T-cell (primary cell): ENCODE results near the gene PLCL2. TPM values are rescaled to one million over a fixed set of nuclear protein-coding genes. Genes with fewer than 3 reads are reported as not detected.

ENCODE experiments used
- ATAC-seq, 4 experiments: fragments of 200-7000 bp in 3 of 4; fragments of 150-1000 bp in 1 of 4; cut with Tn5 transposase; replicated peaks in 1 of 4; 1 replicate in 3 of 4; 2 replicates in 1 of 4; pipeline ENCODE4 v1.10.0; 2021; ENCODE audit warnings: moderate library complexity in 3 of 4, mild to moderate bottlenecking in 2 of 4, moderate number of reproducible peaks in 1 of 4
- CTCF ChIA-PET, 2 donors: fragments of 300-600 bp; sonication (Branson Sonifier 250); formaldehyde crosslinking; loops; one replicate each; lab custom pipeline; 2022; ENCODE audit warnings: antibody characterized with exemption in 2 of 2; lab: Charles Lee
- POLR2A ChIA-PET, 2 donors: fragments of 300-600 bp; sonication (Branson Sonifier 250); formaldehyde crosslinking; loops; one replicate each; lab custom pipeline; 2022; ENCODE audit warnings: antibody characterized with exemption in 2 of 2; lab: Charles Lee
- DNase-seq, 35 experiments: peaks; one replicate each; pipeline versions ENCODE4 v3.0.0 to v3.0.0-alpha.2; 2013 to 2023
- H3K27ac ChIP-seq: one replicate; pipeline ENCODE4 v1.5.1; 2013; ENCODE audit warnings: low read length
- H3K27me3 ChIP-seq, 2 experiments: replicated peaks in 1 of 2; 1 replicate in 1 of 2; 2 replicates in 1 of 2; pipeline versions ENCODE4 v1.6.1 to v1.7.0; 2013; ENCODE audit warnings: low read length in 1 of 2, mixed read lengths in 1 of 2; ENCODE audit not compliant: control insufficient read depth in 2 of 2, insufficient read depth in 2 of 2; ENCODE audit errors: extremely low read depth in 1 of 2
- H3K36me3 ChIP-seq, 2 donors: 1 replicate in 1 of 2; 2 replicates in 1 of 2; pipeline versions ENCODE4 v1.6.1 to v1.7.0; 2013; ENCODE audit warnings: low read length in 1 of 2; ENCODE audit not compliant: control insufficient read depth in 2 of 2, insufficient read depth in 1 of 2; ENCODE audit errors: extremely low read depth in 1 of 2
- H3K4me1 ChIP-seq, 2 experiments: 1 replicate in 1 of 2; 2 replicates in 1 of 2; pipeline versions ENCODE4 v1.6.1 to v1.7.0; 2013; ENCODE audit warnings: low read length in 2 of 2, mixed read lengths in 1 of 2; ENCODE audit not compliant: insufficient read depth in 2 of 2, control insufficient read depth in 1 of 2; ENCODE audit errors: extremely low read depth in 1 of 2
- H3K4me3 ChIP-seq, 2 donors: 1 replicate in 1 of 2; 2 replicates in 1 of 2; pipeline versions ENCODE4 v1.5.1 to v1.7.0; 2013; ENCODE audit warnings: mild to moderate bottlenecking in 2 of 2, low read length in 1 of 2, moderate library complexity in 1 of 2; ENCODE audit not compliant: control insufficient read depth in 1 of 2; ENCODE audit errors: extremely low read depth in 1 of 2
- H3K9me3 ChIP-seq: 2 replicates; pipeline ENCODE4 v1.7.0; 2013
- H3K27ac Mint-ChIP-seq, 2 donors: one replicate each; pipeline ENCODE4 v1.8.0; 2020 to 2021; ENCODE audit warnings: mild to moderate bottlenecking in 2 of 2, mixed read lengths in 2 of 2
- H3K27me3 Mint-ChIP-seq, 2 donors: one replicate each; pipeline ENCODE4 v1.8.0; 2021 to 2022; ENCODE audit warnings: mixed read lengths in 2 of 2
- H3K36me3 Mint-ChIP-seq: one replicate; pipeline ENCODE4 v1.8.0; 2021; ENCODE audit warnings: mixed read lengths
- H3K4me1 Mint-ChIP-seq, 3 donors: one replicate each; pipeline ENCODE4 v1.8.0; 2020 to 2022; ENCODE audit warnings: mixed read lengths in 3 of 3, mild to moderate bottlenecking in 1 of 3
- H3K4me3 Mint-ChIP-seq, 3 donors: one replicate each; pipeline ENCODE4 v1.8.0; 2020 to 2022; ENCODE audit warnings: mild to moderate bottlenecking in 3 of 3, mixed read lengths in 3 of 3, moderate library complexity in 3 of 3
- H3K9me3 Mint-ChIP-seq, 3 donors: one replicate each; pipeline ENCODE4 v1.8.0; 2020 to 2022; ENCODE audit warnings: mixed read lengths in 3 of 3
- WGBS: methylation state at CpG from one replicate; pipeline ENCODE4 v1.1.5; 2013; ENCODE audit warnings: missing lambda C conversion rate; ENCODE audit not compliant: insufficient coverage; 5-methylcytosine and 5-hydroxymethylcytosine counted together
- total RNA-seq, 35 experiments: library from RNA in 6 of 35; stranded (reverse) in 6 of 35; fragments of 120-200 nt in 1 of 35; gene quantifications; one replicate each; pipeline versions ENCODE4 v1.2.1 to v1.2.4 and lab custom pipeline; 2013 to 2026

The PLCL2 gene
- total RNA-seq, 5 donors from 2014 or later (not counting 1 experiment from before 2014, with no cell fraction given): 53.4 to 68.1 (median 60.9) TPM

- Mint-ChIP-seq H3K4me1 (peaks cover 42 to 55% (median 49%) of the 10 kb centered on the region in 3 donors), H3K9me3 (peaks cover 0 to 8% (median 0%) of the 10 kb centered on the region in 3 donors), H3K36me3 (peaks cover 70% of the 10 kb centered on the region), H3K27me3 (no peaks in the 10 kb centered on the region), H3K27ac (peak overlapping the region; percentile 37 to 56), H3K4me3 (no peak overlapping the region)
- H3K36me3 ChIP-seq: peaks cover 0 to 22% of the 10 kb centered on the region in 2 donors
- ChIA-PET CTCF (no interaction called here), POLR2A (no interaction called here)
- no CpG with 5 or more reads among the region's 4 CpGs for WGBS
- ATAC-seq (peak; percentile 48 to 70 (median 54)), DNase-seq (peak in 17 of 35 experiments; percentile 2 to 32 (median 13))
- H3K9me3 ChIP-seq: no peaks in the 10 kb centered on the region
- no peak overlapping the region for H3K27ac ChIP-seq
- no peaks in the 10 kb centered on the region for H3K27me3 ChIP-seq
- H3K4me3 ChIP-seq: no peak overlapping the region
- peaks cover 3 to 17% of the 10 kb centered on the region in 2 experiments for H3K4me1 ChIP-seq
These were observed 202.8 kb downstream of the PLCL2 start for GRCh38 chr3:17087509-17087908.

DNA sequence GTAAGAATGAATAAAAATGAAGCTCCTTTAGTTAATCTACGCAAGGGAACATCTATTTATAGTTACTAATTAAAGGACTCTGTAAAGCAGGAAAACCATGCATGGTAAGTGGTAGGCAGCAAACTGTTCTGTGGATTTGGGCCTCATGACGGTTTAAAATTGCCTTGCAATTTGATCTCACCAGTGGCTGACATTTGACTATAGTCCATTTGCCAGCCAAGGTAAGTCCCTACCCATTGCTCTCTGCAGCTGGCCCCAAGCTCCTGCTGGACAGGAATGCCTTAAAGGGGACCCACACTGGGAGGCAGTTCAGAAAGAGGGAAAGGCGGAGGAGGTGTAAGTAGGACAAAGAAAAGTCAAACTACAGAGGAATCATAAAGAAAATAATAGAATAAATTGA, 203.3 kb downstream of the PLCL2 start:
- 93% methylated on average over 2 of the region's 3 CpGs for WGBS
- H3K27ac ChIP-seq: no peak overlapping the region
- DNase-seq (no peak), ATAC-seq (no peak)
- H3K9me3 ChIP-seq: no peaks in the 10 kb centered on the region
- ChIA-PET POLR2A (no interaction called here), CTCF (interaction anchor here in 1 of 2 donors (0.6 kb wide), 1 partner anchor 126 kb away, joined by 3 read pairs; no protein-coding TSS in a partner anchor)
- H3K9me3 Mint-ChIP-seq: peaks cover 0 to 6% (median 0%) of the 10 kb centered on the region in 3 donors
- H3K4me1 Mint-ChIP-seq: peaks cover 41 to 53% (median 45%) of the 10 kb centered on the region in 3 donors
- peaks cover 70% of the 10 kb centered on the region for H3K36me3 Mint-ChIP-seq
- peaks cover 3 to 17% of the 10 kb centered on the region in 2 experiments for H3K4me1 ChIP-seq
- H3K36me3 ChIP-seq: peaks cover 0 to 24% of the 10 kb centered on the region in 2 donors
- H3K27me3 ChIP-seq: no peaks in the 10 kb centered on the region
- H3K27ac Mint-ChIP-seq: peak overlapping the region; percentile 51 to 80
- H3K27me3 Mint-ChIP-seq: no peaks in the 10 kb centered on the region
- H3K4me3 ChIP-seq: no peak overlapping the region
- peak overlapping the region in 1 of 3 donors; percentile 45 for H3K4me3 Mint-ChIP-seq

- no peaks in the 10 kb centered on the region for H3K9me3 Mint-ChIP-seq
- peaks cover 36 to 47% (median 40%) of the 10 kb centered on the region in 3 donors for H3K4me1 Mint-ChIP-seq
- WGBS: no CpG with 5 or more reads among the region's 6 CpGs
- H3K4me3 Mint-ChIP-seq: peak overlapping the region in 1 of 3 donors; percentile 2
- H3K27ac Mint-ChIP-seq: peak overlapping the region; percentile 80 to 82
- H3K27me3 Mint-ChIP-seq: no peaks in the 10 kb centered on the region
- Histone ChIP-seq H3K9me3 (no peaks in the 10 kb centered on the region), H3K36me3 (peaks cover 0 to 20% of the 10 kb centered on the region in 2 donors), H3K27ac (peak overlapping the region; percentile 28), H3K4me1 (peaks cover 3 to 17% of the 10 kb centered on the region in 2 experiments), H3K27me3 (no peaks in the 10 kb centered on the region), H3K4me3 (no peak overlapping the region)
- ChIA-PET POLR2A (no interaction called here), CTCF (interaction anchor here in 1 of 2 donors (0.6 kb wide), 1 partner anchor 125 kb away, joined by 3 read pairs; no protein-coding TSS in a partner anchor)
- DNase-seq: peak in 33 of 35 experiments; percentile 9 to 69 (median 40)
- peak; percentile 52 to 87 (median 82) for ATAC-seq
- H3K36me3 Mint-ChIP-seq: peaks cover 64% of the 10 kb centered on the region
These were observed 204.0 kb downstream of the PLCL2 start for GRCh38 chr3:17088602-17089313.

DNA sequence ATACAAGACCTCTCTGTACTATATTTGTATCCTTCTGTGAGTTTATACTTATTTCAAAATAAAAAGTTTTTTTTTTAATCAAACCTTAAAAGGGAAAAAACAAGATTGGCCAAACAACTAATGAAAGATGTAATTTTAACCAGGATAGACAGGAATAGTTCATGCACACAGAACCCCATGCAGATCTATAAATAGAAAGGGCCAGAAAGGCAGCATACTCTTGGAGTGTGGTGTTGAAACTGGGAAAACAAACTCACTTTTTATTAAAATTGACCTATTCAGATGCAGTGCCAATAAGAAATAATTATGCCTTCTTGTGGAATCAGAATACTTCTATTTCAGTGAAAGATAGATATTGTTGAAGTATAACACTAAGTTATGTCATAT, 204.6 kb downstream of the PLCL2 start:
- H3K4me3 ChIP-seq: no peak overlapping the region
- peak overlapping the region in 1 of 2 donors; percentile 82 for H3K27ac Mint-ChIP-seq
- H3K36me3 Mint-ChIP-seq: peaks cover 59% of the 10 kb centered on the region
- DNase-seq (no peak), ATAC-seq (no peak)
- POLR2A ChIA-PET: no interaction called here
- H3K27ac ChIP-seq: peak overlapping the region; percentile 28
- H3K27me3 ChIP-seq: no peaks in the 10 kb centered on the region
- CTCF ChIA-PET: no interaction called here
- no peaks in the 10 kb centered on the region for H3K9me3 ChIP-seq
- no peak overlapping the region for H3K4me3 Mint-ChIP-seq
- H3K9me3 Mint-ChIP-seq: no peaks in the 10 kb centered on the region
- H3K4me1 ChIP-seq: peaks cover 3 to 17% of the 10 kb centered on the region in 2 experiments
- H3K27me3 Mint-ChIP-seq: no peaks in the 10 kb centered on the region
- peaks cover 36 to 47% (median 40%) of the 10 kb centered on the region in 3 donors for H3K4me1 Mint-ChIP-seq
- peaks cover 0 to 20% of the 10 kb centered on the region in 2 donors for H3K36me3 ChIP-seq

DNA sequence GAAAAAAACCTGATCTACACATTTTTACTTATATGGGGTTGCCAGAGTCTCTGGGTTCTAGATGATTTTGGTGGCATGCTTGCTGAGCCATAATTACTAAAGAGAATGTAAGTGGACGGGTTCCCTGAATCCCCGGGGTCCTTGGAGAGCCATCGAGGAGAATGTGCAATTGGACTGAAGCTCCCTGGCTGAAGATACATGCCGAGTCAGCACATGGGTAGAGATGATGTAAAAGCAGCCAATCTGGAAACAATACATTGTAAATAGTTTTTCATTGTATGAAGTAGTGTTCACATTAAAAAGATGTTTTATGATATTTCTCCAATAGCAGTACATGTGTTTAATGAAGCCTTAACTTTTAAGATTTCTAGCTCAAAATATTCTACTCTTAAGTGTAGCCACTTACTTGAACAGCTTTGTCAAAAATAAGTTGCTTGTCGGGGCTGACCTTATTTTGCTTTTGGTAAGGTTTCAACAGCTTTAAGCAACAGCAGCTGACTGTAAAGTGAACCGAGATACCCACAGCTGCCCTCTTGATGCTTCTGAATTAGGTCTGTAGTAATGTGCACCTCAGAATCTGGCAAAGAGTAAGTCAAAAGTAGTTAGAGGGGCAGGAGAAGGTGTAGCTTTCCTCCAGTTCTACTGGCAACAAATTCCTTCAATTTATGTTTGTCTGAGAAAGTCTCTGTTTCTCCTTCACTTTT, 205.7 kb downstream of the PLCL2 start:
- POLR2A ChIA-PET: no interaction called here
- ATAC-seq (no peak), DNase-seq (no peak)
- H3K27ac ChIP-seq: no peak overlapping the region
- no peak overlapping the region for H3K27ac Mint-ChIP-seq
- H3K4me3 Mint-ChIP-seq: no peak overlapping the region
- no peaks in the 10 kb centered on the region for H3K27me3 Mint-ChIP-seq
- no peak overlapping the region for H3K4me3 ChIP-seq
- peaks cover 0 to 20% of the 10 kb centered on the region in 2 donors for H3K36me3 ChIP-seq
- H3K4me1 ChIP-seq: peaks cover 3 to 17% of the 10 kb centered on the region in 2 experiments
- no peaks in the 10 kb centered on the region for H3K9me3 ChIP-seq
- H3K9me3 Mint-ChIP-seq: no peaks in the 10 kb centered on the region
- H3K4me1 Mint-ChIP-seq: peaks cover 33 to 43% (median 39%) of the 10 kb centered on the region in 3 donors
- CTCF ChIA-PET: interaction anchor here in 1 of 2 donors (1.2 kb wide), 1 partner anchor 16 kb away, joined by 5 read pairs; no protein-coding TSS in a partner anchor
- no peaks in the 10 kb centered on the region for H3K27me3 ChIP-seq
- H3K36me3 Mint-ChIP-seq: peaks cover 55% of the 10 kb centered on the region
- 100% methylated on average over 3 of the region's 6 CpGs for WGBS

DNA sequence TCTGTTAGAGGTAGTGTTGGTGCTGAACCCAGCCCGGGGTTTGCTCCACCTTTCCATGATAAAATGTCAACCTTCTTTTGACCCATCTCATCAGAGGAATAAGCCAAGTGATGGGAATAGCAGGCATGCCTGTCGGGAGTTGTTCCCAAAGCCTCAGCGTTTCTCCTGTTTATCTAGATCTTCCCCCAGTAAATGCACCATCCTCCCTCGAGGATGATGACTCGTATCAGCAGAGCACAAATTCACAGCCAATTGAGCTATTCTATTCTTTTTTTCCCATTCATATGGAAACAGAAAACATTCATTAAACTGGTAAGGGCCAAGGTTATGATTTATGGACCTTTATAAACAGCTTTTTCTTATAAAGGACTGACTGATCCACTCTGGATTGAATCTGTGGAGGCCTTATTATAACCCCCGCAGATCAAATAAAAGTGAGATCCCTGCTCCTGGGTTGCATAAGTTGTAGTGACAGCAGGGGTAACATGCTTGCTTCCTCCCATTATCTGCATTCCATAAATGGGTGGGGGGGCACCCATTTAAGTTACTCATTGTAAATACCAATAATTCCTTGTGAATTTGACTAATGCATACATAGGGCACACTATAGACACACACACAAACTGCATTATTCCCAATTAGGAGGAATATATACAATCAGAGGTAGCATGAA, 207.3 kb downstream of the PLCL2 start:
- POLR2A ChIA-PET: no interaction called here
- Mint-ChIP-seq H3K27me3 (no peaks in the 10 kb centered on the region), H3K27ac (no peak overlapping the region)

More for the DNA sequence above, 207.3 kb downstream of the PLCL2 start:
- DNase-seq (no peak), ATAC-seq (no peak)
- Mint-ChIP-seq H3K4me1 (peaks cover 19 to 27% (median 23%) of the 10 kb centered on the region in 3 donors), H3K36me3 (peaks cover 42% of the 10 kb centered on the region), H3K4me3 (no peak overlapping the region), H3K9me3 (no peaks in the 10 kb centered on the region)
- H3K27me3 ChIP-seq: no peaks in the 10 kb centered on the region
- H3K9me3 ChIP-seq: no peaks in the 10 kb centered on the region
- H3K4me3 ChIP-seq: no peak overlapping the region
- no CpG with 5 or more reads among the region's 6 CpGs for WGBS
- peaks cover 3 to 17% of the 10 kb centered on the region in 2 experiments for H3K4me1 ChIP-seq
- CTCF ChIA-PET: no interaction called here
- peaks cover 0 to 20% of the 10 kb centered on the region in 2 donors for H3K36me3 ChIP-seq
- H3K27ac ChIP-seq: no peak overlapping the region
